DMS 273 treated with DMSO at 0.1 percent for 48 hours (cell line): Measurements from ENCODE around the gene SSTR5.
"Not testable (repeated sequence)": the region's sequence is repeated elsewhere in the genome, so short reads cannot be mapped to it uniquely, and the experiment has no call there.

ENCODE experiments used
- DNase-seq: peaks from one replicate; lab custom pipeline; 2025; lab: John Stamatoyannopoulos, UW

SSTR5 gene

DNA sequence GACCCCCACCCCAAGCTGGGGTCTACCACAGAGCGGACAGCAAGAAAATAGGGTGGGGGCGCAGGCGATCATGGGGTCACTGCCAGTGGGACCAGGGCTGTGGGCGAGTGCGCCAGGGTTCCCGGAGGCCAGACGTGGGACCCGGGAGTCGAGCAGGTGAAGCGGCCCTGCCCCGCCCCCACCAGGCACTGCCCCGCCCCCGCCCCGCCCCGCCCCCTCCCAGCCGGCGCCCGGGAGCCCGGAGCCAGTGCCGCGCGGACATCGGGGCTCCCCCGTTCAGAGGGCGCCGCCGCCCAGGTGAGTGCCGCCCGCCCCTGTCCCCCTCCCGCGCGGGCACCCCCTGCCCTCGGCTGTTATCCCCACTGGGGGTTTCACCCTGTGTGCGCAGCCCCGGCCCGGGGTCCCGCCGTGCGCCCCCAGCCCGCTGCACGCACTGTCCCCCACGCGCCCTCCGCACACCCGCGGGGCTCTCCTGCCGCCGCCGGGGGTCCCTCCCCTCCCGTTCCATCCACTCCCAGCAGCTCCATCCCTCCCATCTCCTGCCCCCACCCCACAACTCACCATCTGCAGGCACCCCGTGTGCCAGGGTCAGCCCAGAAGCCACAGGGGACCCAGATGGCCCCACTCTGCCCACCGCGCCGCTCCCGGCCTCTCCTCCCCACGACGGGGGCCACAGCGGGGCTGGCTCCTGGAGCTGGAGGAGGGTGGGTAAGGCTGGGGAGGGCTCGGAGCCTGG is at the start of gene SSTR5:
Gene SSTR5, plus strand, starts transcription at position 222 of the 736 bp plus-strand sequence. CDS start 6,122 bp downstream, outside the sequence.
- DNase-seq, result no peak

DNA sequence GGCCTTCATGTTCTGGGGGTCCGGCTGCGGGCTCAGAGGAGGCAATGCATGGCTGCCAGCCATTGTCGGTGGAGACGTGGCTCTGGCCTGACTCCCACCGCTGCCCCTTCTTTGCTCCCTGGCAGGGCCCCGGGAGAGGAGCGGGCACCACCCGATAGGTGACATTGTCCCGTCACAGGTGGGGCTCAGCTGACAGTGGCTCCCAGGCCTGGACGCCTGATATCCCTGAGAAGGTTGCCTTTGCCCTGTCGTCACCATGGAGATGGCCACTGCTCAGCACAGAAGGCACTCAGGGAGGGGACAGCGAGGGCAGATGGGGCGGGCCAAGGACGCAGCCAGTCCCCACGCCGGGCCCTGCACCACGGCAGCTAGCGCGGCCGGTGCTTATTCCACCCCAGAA is 48.4 kb upstream of the SSTR5 start:
- DNase-seq, result no peak

DNA sequence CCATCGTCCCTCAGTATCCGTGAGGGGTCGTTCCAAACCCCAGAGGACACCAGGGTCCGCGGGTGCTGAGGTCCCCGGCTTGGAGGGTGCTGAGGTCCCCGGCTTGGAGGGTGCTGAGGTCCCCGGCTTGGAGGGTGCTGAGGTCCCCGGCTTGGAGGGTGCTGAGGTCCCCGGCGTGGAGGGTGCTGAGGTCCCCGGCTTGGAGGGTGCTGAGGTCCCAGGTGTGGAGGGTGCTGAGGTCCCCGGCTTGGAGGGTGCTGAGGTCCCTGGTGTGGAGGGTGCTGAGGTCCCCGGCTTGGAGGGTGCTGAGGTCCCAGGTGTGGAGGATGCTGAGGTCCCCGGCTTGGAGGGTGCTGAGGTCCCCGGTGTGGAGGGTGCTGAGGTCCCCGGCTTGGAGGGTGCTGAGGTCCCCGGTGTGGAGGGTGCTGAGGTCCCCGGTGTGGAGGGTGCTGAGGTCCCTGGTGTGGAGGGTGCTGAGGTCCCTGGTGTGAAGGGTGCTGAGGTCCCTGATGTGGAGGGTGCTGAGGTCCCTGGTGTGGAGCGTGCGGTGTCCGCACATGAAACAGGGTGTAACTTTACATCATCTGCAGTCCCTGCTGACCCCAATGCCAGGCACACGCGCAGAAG is 47.3 kb upstream of the SSTR5 start:
- DNase-seq, result not testable (repeated sequence)

DNA sequence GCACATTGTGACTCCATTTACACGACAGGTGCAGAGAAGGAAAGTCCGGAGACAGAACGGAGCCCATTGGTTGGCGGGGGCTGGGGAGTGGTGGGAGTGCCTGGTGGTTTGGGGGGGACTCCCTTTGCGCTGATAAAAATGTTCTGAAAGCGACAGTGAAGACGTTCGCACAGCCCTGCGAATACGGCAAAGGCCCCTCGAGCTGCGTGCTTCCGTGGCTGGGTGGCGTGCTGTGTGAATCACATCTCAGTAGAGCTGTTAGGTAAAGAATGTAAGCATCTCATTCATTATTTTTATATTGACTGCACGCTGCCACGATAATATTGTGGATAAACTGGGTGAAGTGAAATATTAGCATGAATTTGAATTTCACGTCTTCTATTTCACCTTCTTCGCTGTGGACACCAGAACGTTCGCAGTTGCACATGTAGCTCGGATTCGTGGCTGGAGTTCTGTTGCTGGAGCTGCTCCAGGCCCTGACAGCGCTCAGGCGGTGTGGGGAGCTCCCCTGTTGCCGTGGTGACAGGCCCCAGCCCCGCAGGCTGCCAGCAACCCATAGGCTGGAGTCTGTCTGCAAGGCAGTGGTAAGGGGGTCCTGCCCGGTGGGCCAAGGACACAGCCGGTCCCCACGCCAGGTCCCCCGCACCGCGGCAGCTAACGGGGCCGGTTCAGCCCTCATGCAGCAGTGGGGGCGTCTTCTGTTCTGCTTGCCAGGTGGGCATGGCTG is 46.3 kb upstream of the SSTR5 start:
- no peak for DNase-seq

DNA sequence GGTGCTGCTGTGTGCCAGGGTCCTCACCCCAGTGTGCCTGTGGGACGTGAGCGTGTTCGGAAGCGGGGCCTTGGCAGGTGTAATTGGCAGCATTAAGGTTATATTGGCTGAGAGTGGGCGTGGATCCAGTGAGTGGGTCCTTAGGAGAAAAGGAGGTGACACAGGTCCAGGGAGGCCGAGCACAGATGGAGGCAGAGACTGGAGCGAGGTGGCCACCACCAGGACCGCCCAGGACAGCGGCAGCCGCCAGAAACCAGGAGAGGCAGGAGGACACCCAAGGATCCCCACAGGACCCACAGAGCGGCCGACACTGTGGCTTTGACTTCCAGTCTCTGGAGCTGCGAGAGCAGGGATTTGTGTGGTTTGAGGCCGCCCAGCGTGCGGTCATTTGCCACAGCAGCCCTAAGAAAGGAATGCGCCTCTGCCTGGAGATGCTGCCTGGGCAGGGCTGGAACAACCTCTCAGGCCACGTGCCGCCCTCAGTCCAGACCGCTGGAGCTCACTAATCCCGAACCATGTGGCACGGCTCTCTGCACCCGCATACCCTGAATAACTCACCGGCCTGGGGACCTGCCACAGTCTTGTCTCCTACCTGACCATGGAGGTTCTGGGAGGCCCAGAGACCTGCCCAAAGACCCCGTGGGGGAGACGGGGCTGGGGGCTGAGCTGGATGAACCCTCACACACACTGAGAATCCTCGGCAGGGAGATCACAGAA is 45.6 kb upstream of the SSTR5 start:
- no peak for DNase-seq

DNA sequence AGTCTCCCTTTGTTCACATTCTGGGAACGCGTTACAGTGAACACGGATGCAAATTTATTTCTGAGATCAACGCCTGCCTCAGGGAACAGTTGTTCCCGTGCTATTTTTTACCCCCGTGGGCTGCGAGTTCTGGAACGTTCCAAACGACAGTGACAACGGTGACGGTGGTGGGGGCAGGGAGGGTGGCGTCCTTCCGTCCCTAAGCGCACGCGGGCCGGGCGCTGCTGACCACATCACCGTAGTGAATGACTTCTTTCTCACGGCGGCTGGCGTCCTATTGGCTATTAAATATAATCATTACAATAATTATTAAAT is 45.1 kb upstream of the SSTR5 start:
- DNase-seq, result no peak

DNA sequence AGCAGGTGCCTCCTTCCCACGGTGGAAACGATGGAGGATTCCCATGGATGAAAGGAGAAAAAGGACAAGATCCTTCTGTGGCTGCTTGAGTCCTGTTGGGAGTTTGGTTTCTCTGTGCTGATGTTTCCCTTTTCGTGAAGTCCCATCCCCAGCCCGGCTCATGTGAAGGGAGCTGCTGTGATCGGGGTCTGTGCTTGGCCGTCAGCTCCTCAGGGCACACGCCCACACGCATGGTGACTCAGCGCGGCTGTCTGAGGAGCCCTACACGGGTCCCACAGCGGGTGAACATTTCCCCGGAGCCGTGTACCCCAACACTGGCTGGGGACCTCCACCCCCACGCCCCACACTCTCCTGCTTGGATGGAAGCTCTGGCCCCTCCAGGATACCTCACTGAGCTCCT is 44.5 kb upstream of the SSTR5 start:
- no peak for DNase-seq

DNA sequence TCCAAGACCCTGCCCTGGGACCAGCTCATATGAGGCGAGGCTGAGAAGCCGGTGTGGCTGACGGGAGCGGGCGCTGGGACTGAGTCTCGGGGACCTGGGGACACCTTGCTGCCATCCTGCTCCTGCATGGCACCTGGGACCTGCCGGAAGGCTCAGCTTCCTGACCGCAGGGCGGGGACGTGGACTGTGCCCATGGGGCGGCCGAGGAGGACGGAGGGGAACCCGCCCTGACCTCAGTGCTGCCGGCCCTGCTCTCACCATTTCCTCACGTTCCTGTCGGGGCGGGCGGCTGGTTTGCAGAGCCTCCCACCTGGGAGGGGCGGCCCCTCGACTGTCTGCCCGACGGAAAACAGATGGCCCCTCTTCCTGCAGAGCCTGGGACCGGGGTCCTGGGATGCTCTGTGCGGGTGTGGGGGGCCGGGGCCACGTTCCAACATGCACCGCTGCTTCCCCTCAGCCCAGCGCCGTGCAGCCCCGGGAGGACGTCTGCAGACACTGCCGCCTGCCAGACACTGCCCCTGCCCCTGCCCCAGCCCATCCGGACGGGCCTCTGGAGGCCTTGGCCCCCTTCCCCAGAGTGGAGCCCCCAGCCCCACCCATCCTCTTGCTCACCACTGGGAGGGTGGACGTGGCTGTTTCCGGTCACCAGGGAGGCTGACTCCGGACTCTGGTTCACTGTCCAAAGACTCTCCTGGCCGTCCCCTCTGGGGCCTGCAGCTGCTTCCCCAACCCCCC is 43.9 kb upstream of the SSTR5 start:
- no peak for DNase-seq

DNA sequence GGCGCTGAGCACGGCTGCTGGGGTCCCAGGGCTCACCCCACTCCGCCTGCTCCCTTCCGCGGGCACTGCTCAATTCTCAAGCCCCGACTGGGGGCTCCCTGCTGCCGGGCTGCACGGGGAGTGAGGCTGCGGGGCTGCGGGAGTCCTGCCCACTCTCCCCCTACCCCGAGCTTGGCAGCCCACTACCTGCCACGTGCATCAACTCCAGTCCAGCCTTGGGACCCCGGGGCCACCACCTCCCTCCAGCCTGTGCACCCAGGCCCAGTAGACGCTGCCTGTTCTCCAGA is 43.3 kb upstream of the SSTR5 start:
- no peak for DNase-seq

DNA sequence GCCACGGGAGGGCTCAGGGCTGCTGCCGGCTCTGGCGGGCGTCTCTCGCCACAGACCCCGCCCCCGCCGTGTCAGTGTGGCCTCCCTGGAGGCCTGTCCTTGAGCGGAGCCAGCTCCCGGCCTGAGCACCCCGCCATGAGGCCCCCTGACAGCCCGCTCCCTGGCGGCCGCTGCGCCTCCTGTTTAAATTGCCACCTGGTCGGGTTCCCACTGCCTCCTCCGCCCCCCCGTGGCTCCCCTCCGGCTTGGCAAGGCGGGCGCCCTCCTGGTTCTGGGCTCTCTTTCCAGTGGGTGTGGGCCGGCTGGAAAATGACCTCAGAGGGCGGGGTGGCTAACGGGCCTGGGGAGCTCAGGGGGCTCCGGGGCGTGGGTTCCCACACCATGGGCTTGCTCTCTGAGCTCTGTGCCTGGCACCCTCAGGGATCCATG is 42.1 kb upstream of the SSTR5 start:
- DNase-seq, result no peak

DNA sequence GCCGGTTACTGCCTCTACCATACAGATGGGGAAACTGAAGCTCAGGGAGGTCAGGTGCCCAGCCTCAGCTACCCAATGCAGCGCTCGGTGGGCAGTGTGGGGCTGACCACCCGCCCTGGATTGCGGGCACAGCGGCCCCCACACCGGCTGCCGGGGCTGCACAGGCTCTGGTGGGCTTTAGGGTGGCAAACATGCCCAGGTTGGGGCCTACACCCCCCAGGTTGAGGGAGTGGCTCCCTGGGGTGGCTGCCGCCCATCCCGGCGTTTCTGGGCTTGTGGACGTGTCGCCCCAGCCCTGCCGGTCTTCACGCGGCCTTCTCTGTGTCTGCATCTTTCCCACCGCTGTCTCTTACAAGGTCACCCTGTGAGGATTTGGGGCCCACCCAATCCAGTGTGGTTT is 40.9 kb upstream of the SSTR5 start:
- no peak for DNase-seq

DNA sequence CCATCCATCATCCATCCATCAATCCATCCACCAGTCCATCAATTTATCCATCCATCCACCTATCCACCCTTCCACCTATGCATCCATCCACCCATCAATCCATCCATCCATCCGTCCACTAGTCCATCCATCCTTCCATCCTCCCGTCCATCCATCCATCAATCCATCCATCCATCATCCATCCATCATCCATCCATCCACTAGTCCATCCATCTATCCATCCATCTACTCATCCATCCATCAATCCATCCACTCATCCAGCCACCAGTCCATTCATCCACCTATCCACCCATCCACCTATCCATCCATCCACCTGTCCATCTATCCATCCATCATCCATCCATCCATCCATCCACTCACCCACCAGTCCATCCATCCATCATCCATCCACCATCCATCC is 39.9 kb upstream of the SSTR5 start:
- no peak for DNase-seq

DNA sequence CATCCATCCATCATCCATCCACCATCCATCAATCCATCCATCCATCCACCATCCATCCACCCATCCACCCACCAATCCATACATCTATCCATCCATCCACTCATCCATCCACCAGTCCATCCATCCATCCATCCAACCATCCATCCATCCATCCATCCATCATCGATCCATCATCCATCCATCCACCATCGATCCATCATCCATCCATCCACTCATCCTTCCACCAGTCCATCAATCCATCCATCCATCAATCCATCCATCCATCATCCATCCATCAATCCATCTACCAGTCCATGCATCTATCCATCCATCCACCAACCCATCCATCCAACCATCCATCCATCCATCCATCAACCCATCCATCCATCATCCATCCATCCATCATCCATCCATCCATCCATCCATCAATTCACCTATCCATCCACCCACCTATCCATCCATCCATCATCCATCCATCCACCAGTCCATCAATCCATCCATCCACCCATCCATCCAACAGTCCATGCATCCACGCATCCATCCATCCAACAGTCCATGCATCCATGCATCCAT is 39.3 kb upstream of the SSTR5 start:
- DNase-seq, result no peak

DNA sequence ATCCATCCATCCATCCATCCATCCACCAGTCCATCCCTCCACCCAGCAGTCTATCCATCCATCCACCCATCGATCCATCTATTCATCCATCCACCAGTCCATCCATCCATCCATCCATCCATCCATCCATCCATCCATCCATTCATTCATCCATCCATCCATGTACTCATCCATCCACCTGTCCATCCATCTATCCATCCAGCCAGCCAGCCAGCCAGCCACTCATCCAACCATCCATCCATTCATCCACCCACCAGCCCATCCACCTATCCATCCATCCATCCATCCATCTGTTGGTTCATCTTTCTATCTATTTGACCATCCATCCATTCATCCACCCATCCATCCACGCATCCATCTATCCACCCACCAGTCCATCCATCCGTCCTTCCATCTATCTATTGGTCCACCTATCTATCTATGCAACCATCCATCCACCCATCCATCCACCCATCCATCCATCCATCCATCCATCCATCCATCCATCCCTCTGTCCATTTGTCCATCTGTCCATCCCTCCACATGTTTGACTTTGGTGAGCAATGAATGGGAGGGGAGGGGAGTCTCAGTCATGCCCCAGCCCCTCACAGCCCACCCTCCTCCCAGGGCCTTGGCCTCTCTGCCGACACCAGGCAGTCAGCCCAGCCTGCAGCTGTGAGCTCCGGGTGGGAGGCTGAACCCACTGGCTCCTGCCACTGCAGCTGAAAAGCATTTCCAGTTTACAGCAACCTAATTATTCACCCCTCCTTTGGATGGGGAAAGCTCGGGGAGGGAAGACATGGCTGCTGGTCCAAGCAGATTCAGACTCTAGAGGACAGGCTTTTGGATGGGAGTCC is 38.1 kb upstream of the SSTR5 start:
- no peak for DNase-seq

DNA sequence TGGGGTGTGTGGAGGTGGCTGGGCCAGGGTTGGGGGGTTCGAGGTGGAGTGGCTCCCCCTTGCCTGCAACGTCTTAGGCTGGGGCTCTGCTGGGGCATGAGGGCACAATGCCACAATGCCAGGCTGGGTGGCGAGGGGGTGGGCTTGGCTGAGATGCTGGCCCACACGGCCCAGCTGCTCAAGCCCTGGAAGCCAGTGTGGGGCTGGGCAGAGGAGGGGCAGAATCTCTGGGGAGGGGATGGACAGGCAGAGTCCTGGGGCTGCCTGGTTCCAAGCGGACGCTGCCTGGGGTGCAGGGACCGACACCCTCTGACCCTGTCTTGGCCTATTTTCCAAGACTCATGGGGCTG is 37.5 kb upstream of the SSTR5 start:
- DNase-seq, result no peak

DNA sequence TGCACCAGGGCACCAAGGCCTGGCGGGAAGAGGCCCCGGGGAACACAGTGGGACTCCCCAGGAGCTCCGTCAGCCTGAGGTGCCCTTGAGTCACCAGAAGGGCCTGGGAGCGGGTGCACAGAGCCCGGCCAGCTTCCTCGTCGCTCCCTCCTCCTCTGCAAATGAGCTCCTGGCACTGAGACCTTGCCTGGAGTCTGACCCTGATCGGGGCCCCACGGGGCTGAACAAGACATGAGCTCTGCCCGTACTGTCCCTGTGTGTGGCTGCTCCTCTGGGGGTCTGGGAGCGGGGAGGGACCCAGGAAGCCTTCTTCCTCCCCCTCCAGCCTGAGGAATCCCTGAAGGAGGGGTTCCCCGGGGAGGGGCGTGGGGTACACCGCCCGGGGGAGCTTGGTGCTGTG is 36.4 kb upstream of the SSTR5 start:
- DNase-seq, result no peak

DNA sequence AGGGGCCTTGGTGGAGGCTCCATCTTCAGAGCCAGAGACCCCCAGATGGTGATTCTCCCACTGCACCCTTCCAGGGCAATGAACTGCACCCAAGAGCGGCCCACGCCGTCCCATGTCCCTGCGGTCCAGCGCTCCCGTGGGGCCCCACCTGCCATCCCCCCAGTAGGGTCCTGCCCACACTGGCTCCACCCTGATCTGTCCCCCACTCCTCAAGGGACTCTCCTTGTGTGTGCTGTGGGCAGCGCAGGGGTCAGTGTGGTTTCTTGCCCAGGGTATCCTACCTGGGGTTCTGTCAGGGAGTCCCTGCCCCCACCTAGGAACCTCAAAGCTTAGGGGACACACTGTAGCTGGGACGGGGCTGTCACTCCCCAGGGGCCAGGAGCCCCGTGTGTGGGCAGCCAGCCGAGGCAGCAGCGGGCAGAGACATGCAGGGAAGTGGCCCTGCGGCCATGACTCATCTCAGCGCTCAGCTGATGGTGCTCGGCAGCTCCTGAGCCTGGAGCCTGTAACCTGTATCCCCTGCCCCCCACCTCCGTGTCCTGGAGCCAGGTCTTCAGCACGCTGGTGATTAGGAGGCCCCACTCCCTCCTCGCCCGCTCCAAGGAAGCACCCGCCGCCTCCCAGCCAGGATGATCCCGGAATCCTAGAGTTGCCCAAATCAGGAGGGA is 35.7 kb upstream of the SSTR5 start:
- DNase-seq, result no peak

DNA sequence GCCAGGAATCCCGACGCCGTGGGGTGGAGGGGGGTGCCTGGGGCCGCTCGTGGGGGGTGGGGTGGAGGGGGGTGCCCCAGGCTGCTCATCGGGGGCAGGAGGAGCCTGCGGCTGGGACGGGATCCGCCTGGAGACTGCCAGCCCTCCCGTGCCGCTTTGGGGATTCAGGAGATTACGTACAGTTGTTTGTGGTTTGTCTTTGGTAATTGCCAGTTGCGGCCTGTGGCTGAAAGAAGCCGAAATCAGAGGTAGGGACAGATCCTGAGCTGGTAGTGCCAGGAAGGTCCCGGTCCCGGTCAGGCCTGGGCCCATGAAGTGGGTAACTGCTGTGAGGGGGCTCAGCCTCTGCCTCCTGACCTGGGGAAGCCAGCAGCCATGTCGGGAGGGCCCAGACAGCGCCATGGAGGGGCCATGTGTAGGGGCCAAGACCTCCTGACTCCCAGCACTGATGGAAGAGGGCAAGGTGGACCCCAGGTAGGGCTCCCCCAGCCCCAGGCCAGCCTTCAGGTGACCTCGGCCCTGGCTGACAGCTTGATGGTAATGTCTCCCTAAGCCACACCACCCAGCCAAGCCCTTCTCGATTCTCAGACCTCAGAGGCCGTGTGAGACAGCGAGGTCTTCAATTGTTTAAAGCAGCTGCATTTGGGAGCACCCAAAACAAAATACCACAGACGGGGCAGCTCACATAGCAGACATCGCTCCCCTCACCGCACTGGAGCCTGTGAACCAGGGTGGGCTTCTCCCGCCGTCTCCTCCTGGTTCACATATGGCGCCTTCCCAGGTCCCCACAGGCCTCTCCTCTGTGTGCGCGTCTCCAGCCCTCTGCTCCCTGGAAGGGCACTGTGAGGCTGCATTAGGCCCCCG is 34.9 kb upstream of the SSTR5 start:
- DNase-seq, result no peak

DNA sequence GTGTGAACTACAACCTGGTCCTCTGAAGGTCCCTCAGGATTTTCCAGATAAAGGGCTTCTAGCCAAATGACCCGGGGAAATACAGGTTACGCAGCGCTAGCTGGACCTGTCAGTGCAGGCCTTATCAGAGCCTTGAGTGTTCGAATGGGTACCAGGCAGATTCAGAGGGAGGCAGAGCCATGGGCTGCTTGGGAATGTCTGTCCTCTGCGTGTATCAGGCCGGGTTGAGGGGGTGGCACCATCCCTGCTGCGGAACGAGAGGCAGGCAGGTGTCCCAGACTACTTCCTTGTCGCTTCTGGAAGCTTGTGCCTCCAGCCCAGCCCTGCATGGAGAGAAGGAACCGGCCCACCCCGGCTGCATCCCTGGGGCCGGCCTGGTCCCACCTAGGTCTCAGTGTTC is 33.6 kb upstream of the SSTR5 start:
- DNase-seq, result no peak

DNA sequence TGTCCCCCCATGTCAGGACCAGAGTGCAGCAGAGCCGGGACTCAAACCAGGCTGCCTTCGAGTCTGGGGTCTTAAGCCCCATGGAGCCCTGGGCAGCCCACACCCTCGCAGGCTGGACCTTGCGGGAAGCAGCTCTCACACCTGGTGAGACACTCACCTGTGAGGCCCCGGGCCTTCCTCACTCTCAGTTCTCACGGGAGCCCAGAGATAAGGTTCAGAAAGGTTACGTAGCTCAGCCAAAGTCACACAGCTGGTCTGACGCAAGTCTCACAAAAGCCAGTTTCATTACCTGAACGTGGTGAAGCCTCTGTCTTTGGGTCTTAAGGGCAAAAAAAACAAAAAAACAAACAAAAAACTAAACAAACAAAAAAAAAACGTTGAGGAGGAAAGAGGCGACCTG is 32.8 kb upstream of the SSTR5 start:
- DNase-seq, result no peak
